GM12891 (cell line): Measurements from ENCODE around the gene HBM.

ENCODE experiments used
- POLR2A ChIP-seq: IDR thresholded peaks from 2 replicates; pipeline ENCODE4 v1.6.1; 2011; ENCODE audit warnings: low read depth, low read length, control low read depth
- POLR2AphosphoS5 ChIP-seq: IDR thresholded peaks from 2 replicates; pipeline ENCODE4 v1.6.1; 2011; ENCODE audit warnings: low read depth, low read length, control low read depth
- TAF1 ChIP-seq: IDR thresholded peaks from 2 replicates; pipeline ENCODE4 v1.6.1; 2011; ENCODE audit warnings: low read depth, low read length, control low read depth

DNA sequence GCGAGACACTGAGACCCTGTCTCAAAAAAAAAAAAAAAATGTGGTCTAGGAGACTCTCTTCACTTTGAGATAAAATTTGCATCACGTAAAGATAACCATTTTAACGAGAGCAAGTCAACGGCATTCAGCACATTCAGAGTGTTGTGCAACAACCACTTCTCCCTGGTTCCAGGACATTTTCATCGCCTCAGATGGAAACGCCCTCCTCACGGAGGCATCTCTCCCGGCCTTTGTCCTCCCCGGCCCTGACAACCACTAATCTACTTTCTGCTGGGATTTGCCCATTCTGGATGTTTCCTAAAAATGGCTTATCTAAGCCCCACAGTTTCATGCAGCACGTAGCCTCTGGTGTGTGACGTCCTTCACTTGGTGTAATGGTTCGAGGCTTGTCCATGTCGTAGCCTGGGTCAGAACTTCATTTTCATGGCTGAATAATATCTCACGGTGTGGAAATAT lies 21.0 kb upstream of the HBM start:
- TF ChIP-seq POLR2A: no peak
- TF ChIP-seq TAF1: no peak
- no peak for TF ChIP-seq POLR2AphosphoS5
